H1 (cell line): ENCODE data around the gene ARNT2. TPM values are rescaled to one million over a fixed set of nuclear protein-coding genes. Genes with fewer than 3 reads are reported as not detected.

Experiments
- CTCF ChIA-PET: fragments of 300-600 bp; sonication (Branson Sonifier 250); formaldehyde crosslinking; loops from one replicate; lab custom pipeline; 2021; ENCODE audit not compliant: partially characterized antibody; lab: Charles Lee
- POLR2A ChIA-PET: fragments of 300-600 bp; sonication (Branson Sonifier 250); formaldehyde crosslinking; loops from one replicate; lab custom pipeline; 2021; ENCODE audit warnings: inconsistent platforms; ENCODE audit not compliant: partially characterized antibody; lab: Charles Lee
- DNase-seq, 2 experiments: peaks; one replicate each; pipeline versions ENCODE4 v3.0.0 to v3.0.0-alpha.2; 2010 to 2022; ENCODE audit warnings: low spot score in 2 of 2, low read depth in 1 of 2, mixed read lengths in 1 of 2
- FAIRE-seq: peaks from 2 replicates; lab custom pipeline; 2011; peaks lifted over from hg19 to GRCh38; lab: Jason Lieb, UNC
- H2AFZ ChIP-seq: 2 replicates; pipeline ENCODE4 v1.8.1; 2012; ENCODE audit warnings: low read length, inconsistent platforms
- H2AK5ac ChIP-seq: 2 replicates; pipeline ENCODE4 v1.6.1; 2013; ENCODE audit warnings: low read depth, low read length
- H2BK120ac ChIP-seq: replicated peaks from 2 replicates; pipeline ENCODE3; 2013; ENCODE audit warnings: low read depth, low read length, inconsistent platforms
- H2BK12ac ChIP-seq: 2 replicates; pipeline ENCODE4 v1.6.1; 2013; ENCODE audit warnings: low read depth, low read length
- H2BK15ac ChIP-seq: 2 replicates; pipeline ENCODE4 v1.6.1; 2013; ENCODE audit warnings: low read length
- H2BK20ac ChIP-seq: 2 replicates; pipeline ENCODE4 v1.6.1; 2013; ENCODE audit warnings: low read length
- H2BK5ac ChIP-seq: 2 replicates; pipeline ENCODE4 v1.6.1; 2013; ENCODE audit warnings: low read depth, low read length
- H3K14ac ChIP-seq: 2 replicates; pipeline ENCODE4 v1.6.1; 2013; ENCODE audit warnings: inconsistent platforms; ENCODE audit not compliant: insufficient read length
- H3K18ac ChIP-seq: 2 replicates; pipeline ENCODE4 v1.6.1; 2013; ENCODE audit warnings: low read length; ENCODE audit errors: extremely low read depth
- H3K23ac ChIP-seq: 2 replicates; pipeline ENCODE4 v1.6.1; 2013; ENCODE audit warnings: inconsistent platforms; ENCODE audit not compliant: insufficient read length
- H3K23me2 ChIP-seq: 2 replicates; pipeline ENCODE4 v1.6.1; 2013; ENCODE audit warnings: low read depth, low read length
- H3K27ac ChIP-seq: 2 replicates; pipeline ENCODE4 v1.6.1; 2011; ENCODE audit warnings: low read depth, low read length, inconsistent platforms
- H3K27me3 ChIP-seq, 4 experiments: replicated peaks in 1 of 4; 1 replicate in 1 of 4; 2 replicates in 3 of 4; pipeline versions ENCODE4 v1.6.1 to v1.8.1; 2011 to 2013; ENCODE audit warnings: low read length in 3 of 4, mild to moderate bottlenecking in 3 of 4, inconsistent platforms in 2 of 4, mixed read lengths in 2 of 4, moderate library complexity in 1 of 4; ENCODE audit not compliant: control insufficient read depth in 3 of 4, insufficient read depth in 3 of 4; ENCODE audit errors: extremely low read depth in 1 of 4
- H3K36me3 ChIP-seq, 4 experiments: 2 replicates each; pipeline versions ENCODE4 v1.6.1 to v1.8.1; 2011 to 2013; ENCODE audit warnings: mild to moderate bottlenecking in 4 of 4, low read length in 3 of 4, moderate library complexity in 2 of 4, control low read depth in 1 of 4, inconsistent platforms in 1 of 4; ENCODE audit not compliant: insufficient read depth in 4 of 4, control insufficient read depth in 2 of 4
- H3K4ac ChIP-seq: replicated peaks from 2 replicates; pipeline ENCODE3; 2013; ENCODE audit warnings: low read length, low read depth, mixed read lengths, inconsistent platforms; ENCODE audit not compliant: insufficient read length
- H3K4me1 ChIP-seq, 4 experiments: replicated peaks in 1 of 4; 1 replicate in 1 of 4; 2 replicates in 3 of 4; pipeline versions ENCODE4 v1.6.1 to v1.8.1; 2011 to 2013; ENCODE audit warnings: low read length in 3 of 4, inconsistent platforms in 2 of 4, mixed read lengths in 1 of 4; ENCODE audit not compliant: insufficient read depth in 4 of 4, control insufficient read depth in 3 of 4
- H3K4me2 ChIP-seq, 2 experiments: 2 replicates each; pipeline versions ENCODE4 v1.6.1 to v1.8.1; 2011 to 2013; ENCODE audit warnings: low read depth in 2 of 2, low read length in 2 of 2, control low read depth in 1 of 2, inconsistent platforms in 1 of 2, mild to moderate bottlenecking in 1 of 2; ENCODE audit not compliant: insufficient read depth in 1 of 2
- H3K4me3 ChIP-seq, 4 experiments: fragments of 200-600, 300-600 bp in 1 of 4; sonication (generic), shearing (Covaris generic), sonication (Bioruptor Twin) in 1 of 4; 2 replicates each; pipeline versions ENCODE4 v1.5.1 to v1.8.1; 2011 to 2016; ENCODE audit warnings: low read length in 4 of 4, low read depth in 3 of 4, control low read depth in 2 of 4, inconsistent platforms in 2 of 4, mild to moderate bottlenecking in 2 of 4, mixed read lengths in 1 of 4, moderate library complexity in 1 of 4; ENCODE audit not compliant: insufficient read depth in 2 of 4; ENCODE audit errors: extremely low read depth in 1 of 4
- H3K56ac ChIP-seq: replicated peaks from 2 replicates; pipeline ENCODE3; 2013; ENCODE audit warnings: low read depth, mild to moderate bottlenecking, mixed read lengths, low read length, inconsistent platforms; ENCODE audit not compliant: insufficient read length
- H3K79me1 ChIP-seq: 2 replicates; pipeline ENCODE4 v1.6.1; 2013; ENCODE audit warnings: low read depth, low read length, control low read depth
- H3K79me2 ChIP-seq, 2 experiments: 2 replicates each; pipeline versions ENCODE4 v1.6.1 to v1.8.1; 2012 to 2013; ENCODE audit warnings: low read length in 2 of 2, mild to moderate bottlenecking in 2 of 2, inconsistent platforms in 1 of 2; ENCODE audit not compliant: insufficient read depth in 2 of 2, control insufficient read depth in 1 of 2
- H3K9ac ChIP-seq, 4 experiments: replicated peaks in 1 of 4; 1 replicate in 1 of 4; 2 replicates in 3 of 4; pipeline versions ENCODE4 v1.6.1 to v1.8.1; 2011 to 2013; ENCODE audit warnings: low read depth in 3 of 4, low read length in 3 of 4, control low read depth in 2 of 4, mild to moderate bottlenecking in 2 of 4, moderate library complexity in 2 of 4, inconsistent platforms in 1 of 4; ENCODE audit errors: extremely low read depth in 1 of 4
- H3K9me3 ChIP-seq, 2 experiments: 2 replicates each; pipeline versions ENCODE4 v1.6.1 to v1.8.1; 2012 to 2013; ENCODE audit warnings: mild to moderate bottlenecking in 2 of 2, moderate library complexity in 2 of 2, control low read depth in 1 of 2, inconsistent platforms in 1 of 2, low read depth in 1 of 2, low read length in 1 of 2, mixed read lengths in 1 of 2; ENCODE audit not compliant: insufficient read depth in 2 of 2
- H4K20me1 ChIP-seq, 2 experiments: replicated peaks in 1 of 2; 2 replicates each; pipeline versions ENCODE3 to v1.8.1; 2011 to 2013; ENCODE audit warnings: inconsistent platforms in 2 of 2, low read length in 2 of 2, mild to moderate bottlenecking in 1 of 2; ENCODE audit not compliant: insufficient read depth in 2 of 2, control insufficient read depth in 1 of 2
- H4K5ac ChIP-seq: 2 replicates; pipeline ENCODE4 v1.6.1; 2013; ENCODE audit warnings: low read length, low read depth, mixed read lengths, inconsistent platforms; ENCODE audit not compliant: insufficient read length
- H4K8ac ChIP-seq: 2 replicates; pipeline ENCODE4 v1.8.0; 2013; ENCODE audit warnings: mild to moderate bottlenecking, moderate library complexity, low read length, inconsistent platforms; ENCODE audit not compliant: insufficient read depth; ENCODE audit errors: extremely low read depth
- H4K91ac ChIP-seq: replicated peaks from 2 replicates; pipeline ENCODE3; 2013; ENCODE audit warnings: low read length, mixed read lengths, inconsistent platforms; ENCODE audit not compliant: insufficient read length
- CBX8 ChIP-seq: fragments of 300-800, 300-1000 bp; sonication (generic); IDR thresholded peaks from 2 replicates; pipeline ENCODE4 v1.7.1; 2016; ENCODE audit warnings: low read depth, low read length, borderline replicate concordance
- EGR1 ChIP-seq: IDR thresholded peaks from 2 replicates; pipeline ENCODE4 v1.6.1; 2011; ENCODE audit warnings: low read depth, low read length, borderline replicate concordance
- GABPA ChIP-seq: IDR thresholded peaks from 2 replicates; pipeline ENCODE4 v1.6.1; 2011; ENCODE audit warnings: mild to moderate bottlenecking, low read length, moderate library complexity, borderline replicate concordance; ENCODE audit not compliant: insufficient read depth
- HDAC6 ChIP-seq: IDR thresholded peaks from one replicate; pipeline ENCODE4 v1.7.1; 2012; ENCODE audit warnings: low read depth, mild to moderate bottlenecking, inconsistent platforms, low read length, moderate library complexity
- NRF1 ChIP-seq: IDR thresholded peaks from 2 replicates; pipeline ENCODE4 v1.6.1; 2011; ENCODE audit warnings: mild to moderate bottlenecking, low read depth, low read length, improper control_type of control experiment
- POLR2A ChIP-seq, 2 experiments: IDR thresholded peaks; 1 replicate in 1 of 2; 2 replicates in 1 of 2; pipeline ENCODE4 v1.6.1; 2011; ENCODE audit warnings: low read depth in 2 of 2, low read length in 2 of 2, mild to moderate bottlenecking in 2 of 2; ENCODE audit errors: control extremely low read depth in 1 of 2
- RAD21 ChIP-seq, 2 experiments: IDR thresholded peaks in 1 of 2; conservative IDR thresholded peaks in 1 of 2; 2 replicates each; pipeline ENCODE4 v1.6.1; 2011; ENCODE audit warnings: low read depth in 2 of 2, low read length in 2 of 2, improper control_type of control experiment in 1 of 2, inconsistent platforms in 1 of 2, mild to moderate bottlenecking in 1 of 2, moderate library complexity in 1 of 2
- SAP30 ChIP-seq: fragments of 300-600 bp; sonication (generic); IDR thresholded peaks from 2 replicates; pipeline ENCODE4 v1.7.1; 2012; ENCODE audit warnings: low read length, moderate library complexity, mild to moderate bottlenecking, inconsistent platforms; ENCODE audit not compliant: insufficient read depth, insufficient replicate concordance
- TAF1 ChIP-seq: IDR thresholded peaks from 2 replicates; pipeline ENCODE4 v1.6.1; 2011; ENCODE audit warnings: mild to moderate bottlenecking, low read depth, low read length
- WGBS, 2 experiments: shearing (Covaris generic) in 1 of 2; methylation state at CpG; one replicate each; pipeline versions ENCODE4 v1.1.6 to v1.1.7; 2013 to 2015; ENCODE audit warnings: low lambda C conversion rate in 2 of 2, mixed read lengths in 2 of 2, inconsistent platforms in 1 of 2, low coverage in 1 of 2, missing lambda C conversion rate in 1 of 2; ENCODE audit not compliant: insufficient replicate concordance in 2 of 2, insufficient coverage in 1 of 2, insufficient read length in 1 of 2; ENCODE audit errors: extremely low coverage in 1 of 2, missing lambda C conversion rate in 1 of 2; 5-methylcytosine and 5-hydroxymethylcytosine counted together
- polyA plus RNA-seq, 7 experiments: library from polyadenylated mRNA; depleted of rRNA in 3 of 7; stranded (reverse) in 5 of 7; unstranded in 2 of 7; fragments of >200 nt in 5 of 7; fragments of 200-250 nt in 2 of 7; gene quantifications; 1 replicate in 5 of 7; 2 replicates in 1 of 7; 4 replicates in 1 of 7; pipeline versions ENCODE4 v1.2.1 to v1.2.3, GENCODE V29; 2011 to 2013; ENCODE audit warnings: missing spikeins in 2 of 7, mixed read lengths in 2 of 7
- total RNA-seq: library from RNA; stranded (reverse); fragmentation: NEBNext Ultra II Directional; extraction: Animal tissue kit (Norgen Biotek cat#: 25700); gene quantifications from 2 replicates; pipeline ENCODE4 v1.2.1, GENCODE V29; 2021
- TF ChIP-seq, protein P1 (sequence below): IDR thresholded peaks from 2 replicates; pipeline ENCODE4 v1.6.1; 2011; ENCODE audit warnings: low read length, improper control_type of control experiment
- TF ChIP-seq, protein P2 (sequence below): IDR thresholded peaks from 2 replicates; pipeline ENCODE4 v1.6.1; 2012; ENCODE audit warnings: inconsistent platforms

ARNT2 gene
- total and polyA plus RNA-seq, 2 of the 8 experiments (the other 6 are each of a cell fraction or from before 2014, with no cell fraction given), result 9.5 to 14.6 TPM

GRCh38 chr15:80615783-80616391, 211.7 kb downstream of the ARNT2 start:
- Histone ChIP-seq H3K27ac (no peak overlapping the region), H4K91ac (no peak overlapping the region), H3K79me1 (no peaks in the 10 kb centered on the region), H3K27me3 (peaks cover 0 to 3% (median 0%) of the 10 kb centered on the region in 4 experiments; a peak in 1 of 7 replicates), H2BK5ac (no peak overlapping the region), H3K9me3 (no peaks in the 10 kb centered on the region), H3K4me3 (no peak overlapping the region), H4K5ac (no peak overlapping the region), H3K79me2 (no peaks in the 10 kb centered on the region), H3K4me1 (peaks cover 0 to 6% (median 3%) of the 10 kb centered on the region in 4 experiments; a peak in 2 of 7 replicates), H3K56ac (no peak overlapping the region), H2BK15ac (no peak overlapping the region), H4K8ac (peak overlapping the region; percentile 12; the same call in 1 of the 2 replicates), H3K4ac (no peak overlapping the region), H2AFZ (no peak overlapping the region), H2BK20ac (no peak overlapping the region), H3K4me2 (no peak overlapping the region), H2AK5ac (no peak overlapping the region), H4K20me1 (peaks cover 0 to 2% of the 10 kb centered on the region in 2 experiments), H3K23ac (no peak overlapping the region), H3K36me3 (no peaks in the 10 kb centered on the region), H3K18ac (no peak overlapping the region), H3K9ac (no peak overlapping the region), H2BK120ac (no peak overlapping the region), H2BK12ac (no peak overlapping the region), H3K23me2 (peaks cover 4% of the 10 kb centered on the region; the same call in 1 of the 2 replicates), H3K14ac (no peak overlapping the region)
- WGBS, 2 experiments, result 96% methylated on average over 14 of the region's 14 CpGs; no CpG with 5 or more reads in 1 of the 2 experiments
- POLR2A ChIA-PET, result interaction anchor here (1.0 kb wide), 1 partner anchor 11 kb away, joined by 3 read pairs; no protein-coding TSS in a partner anchor
- CTCF ChIA-PET, result no interaction called here
- FAIRE-seq, result no peak
- no peak for DNase-seq
- TF ChIP-seq EGR1 (no peak), HDAC6 (no peak), TAF1 (no peak), GABPA (no peak), RAD21 (IDR thresholded peaks at IDR 0.05 in 1 of 2, conservative IDR thresholded peaks at IDR 0.05 in 1 of 2; ENCODE audit: low read depth in 2 of 2, low read length in 2 of 2) (no peak), POLR2A (IDR thresholded peaks at IDR 0.05; ENCODE audit: control extremely low read depth in 1 of 2, low read depth in 2 of 2, low read length in 2 of 2) (no peak), CBX8 (no peak), SAP30 (no peak), NRF1 (no peak)
- TF ChIP-seq, protein P1, sequence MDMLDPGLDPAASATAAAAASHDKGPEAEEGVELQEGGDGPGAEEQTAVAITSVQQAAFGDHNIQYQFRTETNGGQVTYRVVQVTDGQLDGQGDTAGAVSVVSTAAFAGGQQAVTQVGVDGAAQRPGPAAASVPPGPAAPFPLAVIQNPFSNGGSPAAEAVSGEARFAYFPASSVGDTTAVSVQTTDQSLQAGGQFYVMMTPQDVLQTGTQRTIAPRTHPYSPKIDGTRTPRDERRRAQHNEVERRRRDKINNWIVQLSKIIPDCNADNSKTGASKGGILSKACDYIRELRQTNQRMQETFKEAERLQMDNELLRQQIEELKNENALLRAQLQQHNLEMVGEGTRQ, result no peak
- TF ChIP-seq, protein P2, sequence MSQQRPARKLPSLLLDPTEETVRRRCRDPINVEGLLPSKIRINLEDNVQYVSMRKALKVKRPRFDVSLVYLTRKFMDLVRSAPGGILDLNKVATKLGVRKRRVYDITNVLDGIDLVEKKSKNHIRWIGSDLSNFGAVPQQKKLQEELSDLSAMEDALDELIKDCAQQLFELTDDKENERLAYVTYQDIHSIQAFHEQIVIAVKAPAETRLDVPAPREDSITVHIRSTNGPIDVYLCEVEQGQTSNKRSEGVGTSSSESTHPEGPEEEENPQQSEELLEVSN, result no peak
